ENCODE results near the gene ZBTB46.

DNA sequence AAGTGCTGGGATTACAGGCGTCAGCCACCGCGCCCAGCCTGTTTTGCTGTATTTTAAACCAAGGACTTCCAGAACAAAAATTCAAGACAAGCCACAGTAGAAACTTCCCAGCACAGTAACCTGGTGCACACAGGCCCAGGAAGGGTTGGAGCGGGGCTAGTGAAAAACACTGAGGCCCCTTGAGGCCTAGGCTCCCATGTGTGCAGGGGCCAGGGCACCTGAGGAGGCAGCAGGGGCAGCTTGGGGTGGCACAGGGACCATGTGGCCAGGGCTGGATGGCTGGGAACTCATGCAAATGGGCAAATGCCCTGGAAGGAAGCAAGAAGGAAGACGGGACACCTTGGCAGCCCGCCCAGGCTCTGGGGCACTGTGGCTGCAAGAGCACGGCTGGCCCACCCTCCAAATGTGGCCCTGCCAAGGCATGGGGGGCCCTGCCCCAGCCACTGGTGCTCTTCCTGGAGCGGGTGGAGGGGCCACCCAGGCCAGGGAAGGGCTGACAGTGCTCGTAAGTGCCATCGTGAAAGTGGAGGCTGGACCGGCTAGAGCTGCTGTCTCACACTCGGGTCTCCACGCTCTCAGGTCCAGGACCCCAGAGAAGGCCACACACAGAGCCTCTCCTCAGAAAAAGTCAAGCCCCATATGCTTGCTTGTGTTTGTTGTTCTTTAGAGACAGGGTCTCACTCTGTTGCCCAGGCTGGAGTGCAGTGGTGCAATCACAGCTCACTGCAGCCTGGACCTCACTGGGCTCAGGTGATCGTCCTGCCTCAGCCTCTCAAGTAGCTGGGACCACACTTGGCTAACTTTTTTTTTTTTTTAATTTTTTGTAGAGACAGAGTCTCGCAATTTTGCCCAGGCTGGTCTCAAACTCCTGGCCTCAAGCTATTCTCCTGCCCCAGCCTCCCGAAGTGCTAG, 81.2 kb downstream of the ZBTB46 start:
- TF ChIP-seq, protein P1, sequence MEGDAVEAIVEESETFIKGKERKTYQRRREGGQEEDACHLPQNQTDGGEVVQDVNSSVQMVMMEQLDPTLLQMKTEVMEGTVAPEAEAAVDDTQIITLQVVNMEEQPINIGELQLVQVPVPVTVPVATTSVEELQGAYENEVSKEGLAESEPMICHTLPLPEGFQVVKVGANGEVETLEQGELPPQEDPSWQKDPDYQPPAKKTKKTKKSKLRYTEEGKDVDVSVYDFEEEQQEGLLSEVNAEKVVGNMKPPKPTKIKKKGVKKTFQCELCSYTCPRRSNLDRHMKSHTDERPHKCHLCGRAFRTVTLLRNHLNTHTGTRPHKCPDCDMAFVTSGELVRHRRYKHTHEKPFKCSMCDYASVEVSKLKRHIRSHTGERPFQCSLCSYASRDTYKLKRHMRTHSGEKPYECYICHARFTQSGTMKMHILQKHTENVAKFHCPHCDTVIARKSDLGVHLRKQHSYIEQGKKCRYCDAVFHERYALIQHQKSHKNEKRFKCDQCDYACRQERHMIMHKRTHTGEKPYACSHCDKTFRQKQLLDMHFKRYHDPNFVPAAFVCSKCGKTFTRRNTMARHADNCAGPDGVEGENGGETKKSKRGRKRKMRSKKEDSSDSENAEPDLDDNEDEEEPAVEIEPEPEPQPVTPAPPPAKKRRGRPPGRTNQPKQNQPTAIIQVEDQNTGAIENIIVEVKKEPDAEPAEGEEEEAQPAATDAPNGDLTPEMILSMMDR (tag by site-specific recombination; IDR thresholded peaks at IDR 0.05) = no peak
- TF ChIP-seq, protein P2, sequence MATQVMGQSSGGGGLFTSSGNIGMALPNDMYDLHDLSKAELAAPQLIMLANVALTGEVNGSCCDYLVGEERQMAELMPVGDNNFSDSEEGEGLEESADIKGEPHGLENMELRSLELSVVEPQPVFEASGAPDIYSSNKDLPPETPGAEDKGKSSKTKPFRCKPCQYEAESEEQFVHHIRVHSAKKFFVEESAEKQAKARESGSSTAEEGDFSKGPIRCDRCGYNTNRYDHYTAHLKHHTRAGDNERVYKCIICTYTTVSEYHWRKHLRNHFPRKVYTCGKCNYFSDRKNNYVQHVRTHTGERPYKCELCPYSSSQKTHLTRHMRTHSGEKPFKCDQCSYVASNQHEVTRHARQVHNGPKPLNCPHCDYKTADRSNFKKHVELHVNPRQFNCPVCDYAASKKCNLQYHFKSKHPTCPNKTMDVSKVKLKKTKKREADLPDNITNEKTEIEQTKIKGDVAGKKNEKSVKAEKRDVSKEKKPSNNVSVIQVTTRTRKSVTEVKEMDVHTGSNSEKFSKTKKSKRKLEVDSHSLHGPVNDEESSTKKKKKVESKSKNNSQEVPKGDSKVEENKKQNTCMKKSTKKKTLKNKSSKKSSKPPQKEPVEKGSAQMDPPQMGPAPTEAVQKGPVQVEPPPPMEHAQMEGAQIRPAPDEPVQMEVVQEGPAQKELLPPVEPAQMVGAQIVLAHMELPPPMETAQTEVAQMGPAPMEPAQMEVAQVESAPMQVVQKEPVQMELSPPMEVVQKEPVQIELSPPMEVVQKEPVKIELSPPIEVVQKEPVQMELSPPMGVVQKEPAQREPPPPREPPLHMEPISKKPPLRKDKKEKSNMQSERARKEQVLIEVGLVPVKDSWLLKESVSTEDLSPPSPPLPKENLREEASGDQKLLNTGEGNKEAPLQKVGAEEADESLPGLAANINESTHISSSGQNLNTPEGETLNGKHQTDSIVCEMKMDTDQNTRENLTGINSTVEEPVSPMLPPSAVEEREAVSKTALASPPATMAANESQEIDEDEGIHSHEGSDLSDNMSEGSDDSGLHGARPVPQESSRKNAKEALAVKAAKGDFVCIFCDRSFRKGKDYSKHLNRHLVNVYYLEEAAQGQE (tag by site-specific recombination; IDR thresholded peaks at IDR 0.05) = no peak
- TF ChIP-seq ZNF138 (tag by site-specific recombination; IDR thresholded peaks at IDR 0.05; ENCODE audit: borderline replicate concordance) = no peak
- TF ChIP-seq ZNF24 (tag by site-specific recombination; IDR thresholded peaks at IDR 0.05) = no peak
- TF ChIP-seq ZBTB8A (tag by site-specific recombination; IDR thresholded peaks at IDR 0.05) = no peak
- TF ChIP-seq ZNF830 (tag by site-specific recombination; IDR thresholded peaks at IDR 0.05; ENCODE audit: low read depth) = no peak
- TF ChIP-seq, protein P3, sequence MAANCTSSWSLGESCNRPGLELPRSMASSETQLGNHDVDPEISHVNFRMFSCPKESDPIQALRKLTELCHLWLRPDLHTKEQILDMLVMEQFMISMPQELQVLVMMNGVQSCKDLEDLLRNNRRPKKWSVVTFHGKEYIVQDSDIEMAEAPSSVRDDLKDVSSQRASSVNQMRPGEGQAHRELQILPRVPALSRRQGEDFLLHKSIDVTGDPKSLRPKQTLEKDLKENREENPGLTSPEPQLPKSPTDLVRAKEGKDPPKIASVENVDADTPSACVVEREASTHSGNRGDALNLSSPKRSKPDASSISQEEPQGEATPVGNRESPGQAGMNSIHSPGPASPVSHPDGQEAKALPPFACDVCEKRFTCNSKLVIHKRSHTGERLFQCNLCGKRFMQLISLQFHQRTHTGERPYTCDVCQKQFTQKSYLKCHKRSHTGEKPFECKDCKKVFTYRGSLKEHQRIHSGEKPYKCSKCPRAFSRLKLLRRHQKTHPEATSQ (tag by site-specific recombination; IDR thresholded peaks at IDR 0.05) = no peak
- TF ChIP-seq GLIS2 (tag by site-specific recombination; IDR thresholded peaks at IDR 0.05) = 0 out of 2 replicates have a peak, but pooled peaks have one; percentile 33
- TF ChIP-seq ZNF561 (tag by site-specific recombination; IDR thresholded peaks at IDR 0.05; ENCODE audit: borderline replicate concordance) = no peak
- TF ChIP-seq ZNF311 (tag by site-specific recombination; IDR thresholded peaks at IDR 0.05; ENCODE audit: borderline replicate concordance) = no peak
